Liver (tissue), 9 donors: Measurements from ENCODE around the gene WDR36. TPM values are rescaled to one million over a fixed set of nuclear protein-coding genes. Genes with fewer than 3 reads are reported as not detected.
A peak's percentile ranks its signal among the peaks of the same experiment; 100 is the strongest.

Experiments
- DNase-seq: peaks from one replicate; pipeline ENCODE4 v3.0.0-alpha.2; 2017; ENCODE audit warnings: low spot score
- H3K27ac ChIP-seq, 2 donors: one replicate each; pipeline ENCODE4 v1.7.0; 2013; ENCODE audit warnings: inconsistent platforms in 2 of 2, low read length in 2 of 2, control low read depth in 1 of 2, low read depth in 1 of 2, mild to moderate bottlenecking in 1 of 2
- H3K27me3 ChIP-seq, 4 donors: one replicate each; pipeline versions ENCODE4 v1.6.1 to v1.7.0; 2013; ENCODE audit warnings: low read length in 3 of 4, inconsistent platforms in 1 of 4, mild to moderate bottlenecking in 1 of 4, moderate library complexity in 1 of 4; ENCODE audit not compliant: control insufficient read depth in 4 of 4, insufficient read depth in 4 of 4
- H3K36me3 ChIP-seq, 4 donors: one replicate each; pipeline versions ENCODE4 v1.6.1 to v1.7.0; 2013; ENCODE audit warnings: low read length in 3 of 4, mild to moderate bottlenecking in 3 of 4, low read depth in 1 of 4, moderate library complexity in 1 of 4; ENCODE audit not compliant: control insufficient read depth in 4 of 4, insufficient read depth in 3 of 4
- H3K4me1 ChIP-seq, 4 donors: one replicate each; pipeline versions ENCODE4 v1.6.1 to v1.7.0; 2013; ENCODE audit warnings: low read length in 3 of 4, mild to moderate bottlenecking in 3 of 4, moderate library complexity in 1 of 4; ENCODE audit not compliant: control insufficient read depth in 4 of 4, insufficient read depth in 4 of 4
- H3K4me3 ChIP-seq, 3 donors: one replicate each; pipeline versions ENCODE4 v1.6.1 to v1.7.0; 2013; ENCODE audit warnings: low read length in 3 of 3, control low read depth in 1 of 3, low read depth in 1 of 3, mild to moderate bottlenecking in 1 of 3
- H3K9ac ChIP-seq, 2 donors: one replicate each; pipeline ENCODE4 v1.7.0; 2013; ENCODE audit warnings: low read length in 2 of 2, mild to moderate bottlenecking in 2 of 2, moderate library complexity in 2 of 2, control low read depth in 1 of 2, low read depth in 1 of 2
- H3K9me3 ChIP-seq, 4 donors: one replicate each; pipeline versions ENCODE4 v1.6.1 to v1.7.0; 2013; ENCODE audit warnings: low read length in 3 of 4; ENCODE audit not compliant: control insufficient read depth in 4 of 4
- EGR1 ChIP-seq, 2 donors: IDR thresholded peaks; 2 replicates each; pipeline ENCODE4 v1.6.1; 2016 to 2018; ENCODE audit warnings: antibody characterized with exemption in 2 of 2, low read depth in 2 of 2
- FOXA1 ChIP-seq: IDR thresholded peaks from 2 replicates; pipeline ENCODE4 v1.6.1; 2016; ENCODE audit warnings: antibody characterized with exemption
- FOXA2 ChIP-seq: IDR thresholded peaks from 2 replicates; pipeline ENCODE4 v1.6.1; 2016; ENCODE audit warnings: antibody characterized with exemption
- GABPA ChIP-seq, 2 donors: IDR thresholded peaks in 1 of 2; conservative IDR thresholded peaks in 1 of 2; 2 replicates each; pipeline ENCODE4 v1.6.1; 2016; ENCODE audit warnings: antibody characterized with exemption in 2 of 2, mild to moderate bottlenecking in 1 of 2, moderate library complexity in 1 of 2
- HNF4A ChIP-seq, 2 donors: conservative IDR thresholded peaks; 2 replicates each; pipeline ENCODE4 v1.6.1; 2016; ENCODE audit warnings: antibody characterized with exemption in 2 of 2, mild to moderate bottlenecking in 2 of 2
- HNF4G ChIP-seq: IDR thresholded peaks from 2 replicates; pipeline ENCODE4 v1.6.1; 2016; ENCODE audit warnings: antibody characterized with exemption
- JUND ChIP-seq, 2 donors: IDR thresholded peaks; 2 replicates each; pipeline ENCODE4 v1.6.1; 2016; ENCODE audit warnings: antibody characterized with exemption in 2 of 2
- MAX ChIP-seq: IDR thresholded peaks from 2 replicates; pipeline ENCODE4 v1.6.1; 2016; ENCODE audit warnings: antibody characterized with exemption
- NR2F2 ChIP-seq: IDR thresholded peaks from 2 replicates; pipeline ENCODE4 v1.6.1; 2016; ENCODE audit warnings: antibody characterized with exemption
- RAD21 ChIP-seq, 2 donors: IDR thresholded peaks; 2 replicates each; pipeline ENCODE4 v1.6.1; 2016; ENCODE audit warnings: antibody characterized with exemption in 2 of 2, mild to moderate bottlenecking in 2 of 2
- RXRA ChIP-seq, 2 donors: IDR thresholded peaks; 2 replicates each; pipeline ENCODE4 v1.6.1; 2017 to 2018; ENCODE audit warnings: antibody characterized with exemption in 2 of 2, mild to moderate bottlenecking in 1 of 2
- SP1 ChIP-seq: IDR thresholded peaks from 2 replicates; pipeline ENCODE4 v1.6.1; 2018; ENCODE audit warnings: antibody characterized with exemption, mild to moderate bottlenecking
- TAF1 ChIP-seq: conservative IDR thresholded peaks from 2 replicates; pipeline ENCODE4 v1.6.1; 2016; ENCODE audit warnings: antibody characterized with exemption, mild to moderate bottlenecking
- YY1 ChIP-seq: IDR thresholded peaks from 2 replicates; pipeline ENCODE4 v1.6.1; 2016; ENCODE audit warnings: antibody characterized with exemption, mild to moderate bottlenecking
- WGBS: extraction: QIAGEN DNeasy Blood & Tissue Kit; methylation state at CpG from one replicate; pipeline ENCODE4 v1.1.7; 2013; 5-methylcytosine and 5-hydroxymethylcytosine counted together
- polyA plus RNA-seq, 2 donors: library from polyadenylated mRNA; stranded (reverse) in 1 of 2; unstranded in 1 of 2; fragments of 200-250 nt in 1 of 2; fragments of >200 nt in 1 of 2; fragmentation: Nextera tagmentation in 1 of 2; extraction: Ambion mirVana in 1 of 2; gene quantifications; one replicate each; pipeline versions ENCODE4 v1.2.1 to v1.2.3, GENCODE V29; 2013 to 2015
- total RNA-seq, 2 donors: library from RNA; depleted of rRNA; stranded (reverse); fragments of >200 nt; gene quantifications; one replicate each; pipeline ENCODE4 v1.2.3, GENCODE V29; 2014
- TF ChIP-seq, protein P1 (sequence below): IDR thresholded peaks from 2 replicates; pipeline ENCODE4 v1.6.1; 2016; ENCODE audit warnings: antibody characterized with exemption
- TF ChIP-seq, protein P2 (sequence below): IDR thresholded peaks from 2 replicates; pipeline ENCODE4 v1.6.1; 2016; ENCODE audit warnings: antibody characterized with exemption
- TF ChIP-seq, protein P3 (sequence below): IDR thresholded peaks from 2 replicates; pipeline ENCODE4 v1.6.1; 2016; ENCODE audit warnings: antibody characterized with exemption, mild to moderate bottlenecking
- TF ChIP-seq, protein P4 (sequence below): fragments of 150-350 bp; IDR thresholded peaks from 2 replicates; pipeline ENCODE4 v1.5.1; 2017; ENCODE audit warnings: improper control_type of control experiment, low read depth, low read length; ENCODE audit not compliant: missing input control
- donor health status: healthy.
- donor health status: healthy.
- donor health status: healthy.
- donor health status: healthy.
- donor health status: healthy.

WDR36 gene
- total and polyA plus RNA-seq, 4 donors, result 5.2 to 25.7 (median 12.1) TPM

DNA sequence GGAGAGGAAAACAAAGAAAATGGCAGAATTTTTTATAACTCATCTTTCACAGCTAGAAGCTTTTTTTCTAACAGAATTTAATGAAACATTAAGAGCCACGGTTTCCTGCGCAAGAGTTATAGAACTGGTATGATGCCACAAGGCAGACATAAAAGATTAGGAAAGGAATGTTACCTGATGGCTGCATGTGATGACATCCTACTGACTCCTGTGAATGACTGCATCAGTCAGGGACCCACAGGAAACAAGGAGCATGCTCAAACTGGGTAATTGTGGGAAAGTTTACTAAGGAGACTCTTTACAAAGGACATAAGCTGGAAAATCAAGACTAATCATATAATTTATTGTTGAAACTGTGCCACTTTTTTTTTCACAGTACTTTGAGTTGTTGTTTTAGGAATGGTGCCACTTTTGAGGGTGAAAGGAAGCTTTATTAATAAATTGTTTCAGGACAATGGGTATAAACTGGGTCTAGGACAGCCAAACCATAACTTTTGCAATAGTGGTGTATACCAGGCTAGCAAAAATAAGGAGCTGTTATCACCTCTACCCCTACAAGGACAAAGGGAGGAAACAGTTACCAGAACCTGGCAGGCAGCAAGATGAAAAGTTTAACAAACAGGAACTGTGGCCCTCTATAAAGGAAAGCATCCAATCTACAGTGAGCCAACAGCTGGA is 25.7 kb upstream of the WDR36 start:
- H3K27me3 ChIP-seq, result no peaks in the 10 kb centered on the region
- H3K9me3 ChIP-seq, result no peaks in the 10 kb centered on the region
- DNase-seq, result no peak
- TF ChIP-seq YY1 (peak; percentile 18), SP1 (no peak)
- no peak overlapping the region for H3K4me3 ChIP-seq
- H3K27ac ChIP-seq, result no peak overlapping the region
- no peak overlapping the region for H3K9ac ChIP-seq
- peaks cover 2 to 39% (median 23%) of the 10 kb centered on the region in 4 donors for H3K4me1 ChIP-seq
- 92% methylated on average over 2 of the region's 2 CpGs for WGBS
- no peaks in the 10 kb centered on the region for H3K36me3 ChIP-seq

DNA sequence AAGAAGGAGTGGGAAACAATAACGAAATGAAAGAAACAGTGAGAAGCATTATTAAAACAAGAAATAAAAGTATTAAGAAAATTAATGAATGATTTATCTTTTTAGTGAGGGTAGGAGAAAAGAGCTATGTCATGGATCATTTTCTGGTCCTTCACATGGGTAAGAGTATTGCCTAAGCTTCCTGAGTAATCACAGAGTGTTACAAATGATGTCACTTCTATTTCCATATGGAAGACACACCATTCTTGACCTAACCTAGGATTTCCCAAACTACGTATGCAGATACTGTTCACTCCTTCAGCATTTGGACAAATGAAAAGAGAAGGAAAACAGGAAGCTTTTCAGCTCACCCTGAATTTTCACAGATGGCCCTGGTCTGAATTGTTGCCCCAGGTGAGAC is 23.9 kb upstream of the WDR36 start:
- H3K27ac ChIP-seq, result no peak overlapping the region
- no peaks in the 10 kb centered on the region for H3K27me3 ChIP-seq
- H3K4me3 ChIP-seq, result no peak overlapping the region
- TF ChIP-seq FOXA2 (no peak), EGR1 (IDR thresholded peaks at IDR 0.05; ENCODE audit: low read depth in 2 of 2) (no peak), NR2F2 (no peak), TAF1 (no peak), YY1 (no peak), FOXA1 (no peak), SP1 (no peak), JUND (IDR thresholded peaks at IDR 0.05) (no peak), HNF4A (conservative IDR thresholded peaks at IDR 0.05) (no peak), GABPA (IDR thresholded peaks at IDR 0.05 in 1 of 2, conservative IDR thresholded peaks at IDR 0.05 in 1 of 2) (no peak), RXRA (IDR thresholded peaks at IDR 0.05) (no peak), RAD21 (IDR thresholded peaks at IDR 0.05) (no peak), HNF4G (no peak), MAX (no peak)
- TF ChIP-seq, protein P1, sequence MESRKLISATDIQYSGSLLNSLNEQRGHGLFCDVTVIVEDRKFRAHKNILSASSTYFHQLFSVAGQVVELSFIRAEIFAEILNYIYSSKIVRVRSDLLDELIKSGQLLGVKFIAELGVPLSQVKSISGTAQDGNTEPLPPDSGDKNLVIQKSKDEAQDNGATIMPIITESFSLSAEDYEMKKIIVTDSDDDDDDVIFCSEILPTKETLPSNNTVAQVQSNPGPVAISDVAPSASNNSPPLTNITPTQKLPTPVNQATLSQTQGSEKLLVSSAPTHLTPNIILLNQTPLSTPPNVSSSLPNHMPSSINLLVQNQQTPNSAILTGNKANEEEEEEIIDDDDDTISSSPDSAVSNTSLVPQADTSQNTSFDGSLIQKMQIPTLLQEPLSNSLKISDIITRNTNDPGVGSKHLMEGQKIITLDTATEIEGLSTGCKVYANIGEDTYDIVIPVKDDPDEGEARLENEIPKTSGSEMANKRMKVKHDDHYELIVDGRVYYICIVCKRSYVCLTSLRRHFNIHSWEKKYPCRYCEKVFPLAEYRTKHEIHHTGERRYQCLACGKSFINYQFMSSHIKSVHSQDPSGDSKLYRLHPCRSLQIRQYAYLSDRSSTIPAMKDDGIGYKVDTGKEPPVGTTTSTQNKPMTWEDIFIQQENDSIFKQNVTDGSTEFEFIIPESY, result no peak
- TF ChIP-seq, protein P2, sequence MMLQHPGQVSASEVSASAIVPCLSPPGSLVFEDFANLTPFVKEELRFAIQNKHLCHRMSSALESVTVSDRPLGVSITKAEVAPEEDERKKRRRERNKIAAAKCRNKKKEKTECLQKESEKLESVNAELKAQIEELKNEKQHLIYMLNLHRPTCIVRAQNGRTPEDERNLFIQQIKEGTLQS, result no peak
- TF ChIP-seq, protein P3, sequence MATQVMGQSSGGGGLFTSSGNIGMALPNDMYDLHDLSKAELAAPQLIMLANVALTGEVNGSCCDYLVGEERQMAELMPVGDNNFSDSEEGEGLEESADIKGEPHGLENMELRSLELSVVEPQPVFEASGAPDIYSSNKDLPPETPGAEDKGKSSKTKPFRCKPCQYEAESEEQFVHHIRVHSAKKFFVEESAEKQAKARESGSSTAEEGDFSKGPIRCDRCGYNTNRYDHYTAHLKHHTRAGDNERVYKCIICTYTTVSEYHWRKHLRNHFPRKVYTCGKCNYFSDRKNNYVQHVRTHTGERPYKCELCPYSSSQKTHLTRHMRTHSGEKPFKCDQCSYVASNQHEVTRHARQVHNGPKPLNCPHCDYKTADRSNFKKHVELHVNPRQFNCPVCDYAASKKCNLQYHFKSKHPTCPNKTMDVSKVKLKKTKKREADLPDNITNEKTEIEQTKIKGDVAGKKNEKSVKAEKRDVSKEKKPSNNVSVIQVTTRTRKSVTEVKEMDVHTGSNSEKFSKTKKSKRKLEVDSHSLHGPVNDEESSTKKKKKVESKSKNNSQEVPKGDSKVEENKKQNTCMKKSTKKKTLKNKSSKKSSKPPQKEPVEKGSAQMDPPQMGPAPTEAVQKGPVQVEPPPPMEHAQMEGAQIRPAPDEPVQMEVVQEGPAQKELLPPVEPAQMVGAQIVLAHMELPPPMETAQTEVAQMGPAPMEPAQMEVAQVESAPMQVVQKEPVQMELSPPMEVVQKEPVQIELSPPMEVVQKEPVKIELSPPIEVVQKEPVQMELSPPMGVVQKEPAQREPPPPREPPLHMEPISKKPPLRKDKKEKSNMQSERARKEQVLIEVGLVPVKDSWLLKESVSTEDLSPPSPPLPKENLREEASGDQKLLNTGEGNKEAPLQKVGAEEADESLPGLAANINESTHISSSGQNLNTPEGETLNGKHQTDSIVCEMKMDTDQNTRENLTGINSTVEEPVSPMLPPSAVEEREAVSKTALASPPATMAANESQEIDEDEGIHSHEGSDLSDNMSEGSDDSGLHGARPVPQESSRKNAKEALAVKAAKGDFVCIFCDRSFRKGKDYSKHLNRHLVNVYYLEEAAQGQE, result no peak
- TF ChIP-seq, protein P4, sequence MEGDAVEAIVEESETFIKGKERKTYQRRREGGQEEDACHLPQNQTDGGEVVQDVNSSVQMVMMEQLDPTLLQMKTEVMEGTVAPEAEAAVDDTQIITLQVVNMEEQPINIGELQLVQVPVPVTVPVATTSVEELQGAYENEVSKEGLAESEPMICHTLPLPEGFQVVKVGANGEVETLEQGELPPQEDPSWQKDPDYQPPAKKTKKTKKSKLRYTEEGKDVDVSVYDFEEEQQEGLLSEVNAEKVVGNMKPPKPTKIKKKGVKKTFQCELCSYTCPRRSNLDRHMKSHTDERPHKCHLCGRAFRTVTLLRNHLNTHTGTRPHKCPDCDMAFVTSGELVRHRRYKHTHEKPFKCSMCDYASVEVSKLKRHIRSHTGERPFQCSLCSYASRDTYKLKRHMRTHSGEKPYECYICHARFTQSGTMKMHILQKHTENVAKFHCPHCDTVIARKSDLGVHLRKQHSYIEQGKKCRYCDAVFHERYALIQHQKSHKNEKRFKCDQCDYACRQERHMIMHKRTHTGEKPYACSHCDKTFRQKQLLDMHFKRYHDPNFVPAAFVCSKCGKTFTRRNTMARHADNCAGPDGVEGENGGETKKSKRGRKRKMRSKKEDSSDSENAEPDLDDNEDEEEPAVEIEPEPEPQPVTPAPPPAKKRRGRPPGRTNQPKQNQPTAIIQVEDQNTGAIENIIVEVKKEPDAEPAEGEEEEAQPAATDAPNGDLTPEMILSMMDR, result no peak
- H3K36me3 ChIP-seq, result no peaks in the 10 kb centered on the region
- H3K9ac ChIP-seq, result no peak overlapping the region
- 87% methylated on average over 2 of the region's 2 CpGs for WGBS
- H3K4me1 ChIP-seq, result peaks cover 2 to 40% (median 24%) of the 10 kb centered on the region in 4 donors
- H3K9me3 ChIP-seq, result no peaks in the 10 kb centered on the region
- DNase-seq, result no peak
